Suprapubic skin (tissue), 4 donors: Measurements from ENCODE around the gene SLC6A12. TPM values are rescaled to one million over a fixed set of nuclear protein-coding genes. Genes with fewer than 3 reads are reported as not detected.

Experiments used
- DNase-seq, 2 donors: peaks; one replicate each; pipeline ENCODE4 v3.0.0-alpha.2; 2019; ENCODE audit warnings: low spot score in 2 of 2
- H3K27ac ChIP-seq: fragments of 200-600 bp; sonication (generic); one replicate; pipeline ENCODE4 v1.5.1; 2019
- H3K27me3 ChIP-seq: fragments of 200-600 bp; sonication (generic); one replicate; pipeline ENCODE4 v1.5.1; 2019
- H3K36me3 ChIP-seq: fragments of 200-600 bp; sonication (generic); one replicate; pipeline ENCODE4 v1.5.1; 2019
- H3K4me1 ChIP-seq: fragments of 200-600 bp; sonication (generic); one replicate; pipeline ENCODE4 v1.5.1; 2019
- H3K4me3 ChIP-seq: fragments of 200-600 bp; sonication (generic); one replicate; pipeline ENCODE4 v1.5.1; 2019; ENCODE audit warnings: mild to moderate bottlenecking
- H3K9me3 ChIP-seq: fragments of 200-600 bp; sonication (generic); one replicate; pipeline ENCODE4 v1.5.1; 2019
- CTCF ChIP-seq, 2 donors: fragments of 200-600 bp in 1 of 2; fragments of 450-650 bp in 1 of 2; sonication (generic) in 1 of 2; IDR thresholded peaks; one replicate each; pipeline ENCODE4 v1.5.1; 2016 to 2019; ENCODE audit warnings: antibody characterized with exemption in 2 of 2, mild to moderate bottlenecking in 1 of 2, moderate library complexity in 1 of 2
- EP300 ChIP-seq: sonication (generic); formaldehyde crosslinking; IDR thresholded peaks from one replicate; pipeline ENCODE4 v1.6.1; 2017; ENCODE audit warnings: antibody characterized with exemption
- POLR2A ChIP-seq, 2 donors: fragments of 450-650 bp; IDR thresholded peaks; one replicate each; pipeline ENCODE4 v1.6.1; 2017; ENCODE audit warnings: antibody characterized with exemption in 2 of 2, mild to moderate bottlenecking in 2 of 2, moderate library complexity in 2 of 2
- POLR2AphosphoS5 ChIP-seq, 3 donors: sonication (generic); formaldehyde crosslinking; IDR thresholded peaks; one replicate each; pipeline ENCODE4 v1.6.1; 2017; ENCODE audit warnings: antibody characterized with exemption in 3 of 3
- WGBS: methylation state at CpG from one replicate; pipeline ENCODE4 v1.1.5; 2018; 5-methylcytosine and 5-hydroxymethylcytosine counted together
- total RNA-seq, 4 donors: library from RNA; depleted of rRNA; stranded (reverse); fragments of >200 nt; gene quantifications; one replicate each; pipeline ENCODE4 v1.1.0, GENCODE V29; 2016

SLC6A12 gene
- total RNA-seq, 4 donors from 2014 or later, result 3.1 to 6.0 TPM; not detected in 2

GRCh38 chr12:196436-196835 lies 17.5 kb downstream of the SLC6A12 start:
- Histone ChIP-seq H3K4me3 (no peak overlapping the region), H3K27ac (no peak overlapping the region), H3K9me3 (no peaks in the 10 kb centered on the region), H3K36me3 (no peaks in the 10 kb centered on the region), H3K27me3 (peaks cover 46% of the 10 kb centered on the region), H3K4me1 (peaks cover 3% of the 10 kb centered on the region)
- WGBS, result 74% methylated on average over 4 of the region's 4 CpGs
- DNase-seq, result no peak
- TF ChIP-seq EP300 (no peak), POLR2AphosphoS5 (IDR thresholded peaks at IDR 0.05) (no peak), POLR2A (IDR thresholded peaks at IDR 0.05) (no peak), CTCF (IDR thresholded peaks at IDR 0.05) (no peak)

- Histone ChIP-seq H3K4me1 (peaks cover 3% of the 10 kb centered on the region), H3K9me3 (no peaks in the 10 kb centered on the region), H3K27ac (no peak overlapping the region), H3K36me3 (no peaks in the 10 kb centered on the region), H3K4me3 (no peak overlapping the region), H3K27me3 (peaks cover 47% of the 10 kb centered on the region)
- DNase-seq, result no peak
- no peak for TF ChIP-seq EP300
- no peak for TF ChIP-seq POLR2AphosphoS5 (IDR thresholded peaks at IDR 0.05)
- no peak for TF ChIP-seq CTCF (IDR thresholded peaks at IDR 0.05)
- TF ChIP-seq POLR2A (IDR thresholded peaks at IDR 0.05), result no peak
- WGBS, result 73% methylated on average over 3 of the region's 15 CpGs
These were observed 18.0 kb downstream of the SLC6A12 start for GRCh38 chr12:195951-196350.

- no peak overlapping the region for H3K4me3 ChIP-seq
- no peaks in the 10 kb centered on the region for H3K36me3 ChIP-seq
- WGBS, result 100% methylated on average over 1 of the region's 5 CpGs
- no peaks in the 10 kb centered on the region for H3K9me3 ChIP-seq
- no peak for DNase-seq
- no peak for TF ChIP-seq POLR2AphosphoS5 (IDR thresholded peaks at IDR 0.05)
- TF ChIP-seq EP300, result no peak
- TF ChIP-seq CTCF (IDR thresholded peaks at IDR 0.05), result no peak
- TF ChIP-seq POLR2A (IDR thresholded peaks at IDR 0.05), result no peak
- H3K27ac ChIP-seq, result no peak overlapping the region
- peaks cover 3% of the 10 kb centered on the region for H3K4me1 ChIP-seq
- H3K27me3 ChIP-seq, result peaks cover 48% of the 10 kb centered on the region
These were observed 18.8 kb downstream of the SLC6A12 start for GRCh38 chr12:195156-195555.

GRCh38 chr12:194276-194675 lies 19.7 kb downstream of the SLC6A12 start:
- Histone ChIP-seq H3K4me3 (no peak overlapping the region), H3K27ac (no peak overlapping the region), H3K9me3 (no peaks in the 10 kb centered on the region), H3K4me1 (peaks cover 2% of the 10 kb centered on the region), H3K27me3 (peaks cover 48% of the 10 kb centered on the region), H3K36me3 (no peaks in the 10 kb centered on the region)
- no peak for DNase-seq
- TF ChIP-seq POLR2A (IDR thresholded peaks at IDR 0.05) (no peak), POLR2AphosphoS5 (IDR thresholded peaks at IDR 0.05) (no peak), EP300 (no peak), CTCF (IDR thresholded peaks at IDR 0.05) (no peak)
- 67% methylated on average over 4 of the region's 7 CpGs for WGBS

- H3K4me3 ChIP-seq, result no peak overlapping the region
- H3K36me3 ChIP-seq, result no peaks in the 10 kb centered on the region
- H3K9me3 ChIP-seq, result no peaks in the 10 kb centered on the region
- H3K27me3 ChIP-seq, result peaks cover 48% of the 10 kb centered on the region
- no peak for DNase-seq
- WGBS, result 53% methylated on average over 10 of the region's 10 CpGs
- H3K4me1 ChIP-seq, result peaks cover 10% of the 10 kb centered on the region
- no peak overlapping the region for H3K27ac ChIP-seq
- TF ChIP-seq EP300 (no peak), POLR2AphosphoS5 (IDR thresholded peaks at IDR 0.05) (no peak), POLR2A (IDR thresholded peaks at IDR 0.05) (no peak), CTCF (IDR thresholded peaks at IDR 0.05) (no peak)
These were observed 20.7 kb downstream of the SLC6A12 start for GRCh38 chr12:193261-193660.
